Raji (cell line): ENCODE results near the gene UBAC2.

Source experiments
- POLR2A ChIP-seq: IDR thresholded peaks from 2 replicates; pipeline ENCODE4 v1.6.1; 2011; ENCODE audit warnings: low read depth, low read length, control low read depth; ENCODE audit not compliant: insufficient read depth

The UBAC2 gene

GRCh38 chr13:99289271-99289670, 88.6 kb downstream of the UBAC2 start:
- TF ChIP-seq POLR2A = no peak

GRCh38 chr13:99289674-99290337, 89.2 kb downstream of the UBAC2 start:
- no peak for TF ChIP-seq POLR2A

GRCh38 chr13:99290894-99291293, 90.2 kb downstream of the UBAC2 start:
- TF ChIP-seq POLR2A = no peak

- TF ChIP-seq POLR2A = no peak
Measured at GRCh38 chr13:99293178-99293577, 92.5 kb downstream of the UBAC2 start.

GRCh38 chr13:99294198-99294597, 93.5 kb downstream of the UBAC2 start:
- no peak for TF ChIP-seq POLR2A

- TF ChIP-seq POLR2A = no peak
Measured at GRCh38 chr13:99294958-99295357, 94.3 kb downstream of the UBAC2 start.

- no peak for TF ChIP-seq POLR2A
Measured at GRCh38 chr13:99295488-99296252, 95.0 kb downstream of the UBAC2 start.

GRCh38 chr13:99296398-99296797, 95.7 kb downstream of the UBAC2 start:
- TF ChIP-seq POLR2A = no peak

GRCh38 chr13:99297331-99297730, 96.7 kb downstream of the UBAC2 start:
- no peak for TF ChIP-seq POLR2A

GRCh38 chr13:99298056-99298455, 97.4 kb downstream of the UBAC2 start:
- no peak for TF ChIP-seq POLR2A

GRCh38 chr13:99299256-99299919, 98.7 kb downstream of the UBAC2 start:
- TF ChIP-seq POLR2A = no peak

- TF ChIP-seq POLR2A = no peak
Measured at GRCh38 chr13:99299920-99300341, 99.3 kb downstream of the UBAC2 start.

GRCh38 chr13:99301056-99301838, 100.6 kb downstream of the UBAC2 start:
- no peak for TF ChIP-seq POLR2A

GRCh38 chr13:99301913-99302636, 101.4 kb downstream of the UBAC2 start:
- no peak for TF ChIP-seq POLR2A
